ENCODE data around the gene KIAA0753.

DNA sequence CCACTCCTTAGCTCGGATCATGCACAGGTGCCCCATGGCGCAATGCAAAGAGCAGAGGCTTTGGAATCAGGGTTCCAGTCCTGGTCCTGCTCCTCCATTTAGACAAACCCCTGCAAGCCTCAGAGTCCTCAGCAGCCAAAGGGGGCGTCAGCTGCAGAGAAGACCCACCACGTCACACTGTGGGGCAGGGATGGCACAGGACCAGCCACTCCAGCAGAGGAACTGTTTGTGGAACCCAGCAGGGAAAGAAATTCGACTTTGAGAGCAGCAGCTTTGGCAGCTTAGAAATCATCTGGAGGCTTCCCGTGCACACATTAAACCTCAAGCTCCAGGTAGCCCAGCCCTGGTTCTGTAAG, 36.3 kb upstream of the KIAA0753 start:
- TF ChIP-seq, protein P1, sequence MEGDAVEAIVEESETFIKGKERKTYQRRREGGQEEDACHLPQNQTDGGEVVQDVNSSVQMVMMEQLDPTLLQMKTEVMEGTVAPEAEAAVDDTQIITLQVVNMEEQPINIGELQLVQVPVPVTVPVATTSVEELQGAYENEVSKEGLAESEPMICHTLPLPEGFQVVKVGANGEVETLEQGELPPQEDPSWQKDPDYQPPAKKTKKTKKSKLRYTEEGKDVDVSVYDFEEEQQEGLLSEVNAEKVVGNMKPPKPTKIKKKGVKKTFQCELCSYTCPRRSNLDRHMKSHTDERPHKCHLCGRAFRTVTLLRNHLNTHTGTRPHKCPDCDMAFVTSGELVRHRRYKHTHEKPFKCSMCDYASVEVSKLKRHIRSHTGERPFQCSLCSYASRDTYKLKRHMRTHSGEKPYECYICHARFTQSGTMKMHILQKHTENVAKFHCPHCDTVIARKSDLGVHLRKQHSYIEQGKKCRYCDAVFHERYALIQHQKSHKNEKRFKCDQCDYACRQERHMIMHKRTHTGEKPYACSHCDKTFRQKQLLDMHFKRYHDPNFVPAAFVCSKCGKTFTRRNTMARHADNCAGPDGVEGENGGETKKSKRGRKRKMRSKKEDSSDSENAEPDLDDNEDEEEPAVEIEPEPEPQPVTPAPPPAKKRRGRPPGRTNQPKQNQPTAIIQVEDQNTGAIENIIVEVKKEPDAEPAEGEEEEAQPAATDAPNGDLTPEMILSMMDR (IDR thresholded peaks at IDR 0.05; ENCODE audit: low read depth, low read length): no peak
- no peak for TF ChIP-seq EZH2phosphoT487 (IDR thresholded peaks at IDR 0.05; ENCODE audit: low read depth)
